K562 treated with DMSO at 1 percent for 12 hours (cell line): ENCODE data around the gene SLC30A7. TPM values are rescaled to one million over a fixed set of nuclear protein-coding genes. Genes with fewer than 3 reads are reported as not detected.

ENCODE experiments used
- total RNA-seq: library from RNA; unstranded; fragments of 300-600 nt; gene quantifications from 2 replicates; pipeline ENCODE4 v1.2.3, GENCODE V29; 2022; ENCODE audit not compliant: insufficient read depth

SLC30A7 gene, protein sequence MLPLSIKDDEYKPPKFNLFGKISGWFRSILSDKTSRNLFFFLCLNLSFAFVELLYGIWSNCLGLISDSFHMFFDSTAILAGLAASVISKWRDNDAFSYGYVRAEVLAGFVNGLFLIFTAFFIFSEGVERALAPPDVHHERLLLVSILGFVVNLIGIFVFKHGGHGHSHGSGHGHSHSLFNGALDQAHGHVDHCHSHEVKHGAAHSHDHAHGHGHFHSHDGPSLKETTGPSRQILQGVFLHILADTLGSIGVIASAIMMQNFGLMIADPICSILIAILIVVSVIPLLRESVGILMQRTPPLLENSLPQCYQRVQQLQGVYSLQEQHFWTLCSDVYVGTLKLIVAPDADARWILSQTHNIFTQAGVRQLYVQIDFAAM
- 0.98 and 5.0 TPM in 2 replicates for total RNA-seq

GRCh38 chr1:100895540-100896480 is at the start of gene SLC30A7:
TSS of gene SLC30A7 (plus strand) at chr1:100896090. CDS start at chr1:100896263, 173 bp downstream.

DNA sequence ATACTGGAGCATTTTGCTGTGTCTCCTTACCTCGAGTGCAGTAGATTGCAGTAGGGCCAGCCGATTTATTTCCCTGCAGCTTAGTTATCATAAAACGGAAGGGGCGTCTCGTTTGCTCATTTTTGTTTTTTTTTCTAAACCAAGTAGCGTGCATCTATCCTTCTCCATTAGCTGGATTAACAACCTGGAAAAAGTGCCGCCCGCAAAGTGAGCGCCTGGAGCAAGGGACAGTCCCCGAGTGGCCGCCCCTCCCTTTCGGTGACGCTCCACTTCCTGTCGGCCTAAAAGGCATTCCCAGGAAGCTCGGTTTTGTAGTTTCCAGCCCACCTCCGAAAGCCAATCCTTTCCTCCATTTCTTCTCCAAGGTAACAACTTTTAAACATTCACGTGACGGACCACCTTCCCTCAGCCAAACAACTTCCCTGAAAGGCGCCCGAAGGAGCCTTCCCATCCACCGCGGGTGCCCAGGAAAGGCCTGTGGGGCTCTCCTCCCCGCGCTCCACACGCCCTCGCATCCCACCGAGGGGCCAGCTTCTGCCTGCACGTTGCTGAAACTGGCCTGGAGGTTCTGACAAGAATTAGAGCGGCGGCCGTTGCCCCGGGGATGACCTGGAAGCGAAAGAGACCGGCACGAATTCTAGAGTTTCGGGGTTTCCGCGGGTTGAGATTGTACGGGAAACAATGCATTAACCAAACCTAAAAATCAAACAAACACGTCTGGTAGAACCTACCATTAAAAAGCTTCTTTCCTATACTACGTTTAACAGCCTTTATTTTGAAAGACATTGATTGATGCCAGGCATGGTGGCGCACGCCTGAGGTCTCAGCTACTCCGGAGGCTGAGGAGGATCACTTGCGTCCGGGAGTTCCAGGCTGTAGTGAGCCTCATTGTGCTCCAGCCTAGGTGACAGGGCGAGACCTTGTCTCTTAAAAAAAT is 1.0 kb upstream of the SLC30A7 start, which contains the start of gene EXTL2:
Gene EXTL2, minus strand, starts transcription at position 240 of the 937 bp plus-strand sequence. CDS start 6,085 bp downstream, outside the sequence.

DNA sequence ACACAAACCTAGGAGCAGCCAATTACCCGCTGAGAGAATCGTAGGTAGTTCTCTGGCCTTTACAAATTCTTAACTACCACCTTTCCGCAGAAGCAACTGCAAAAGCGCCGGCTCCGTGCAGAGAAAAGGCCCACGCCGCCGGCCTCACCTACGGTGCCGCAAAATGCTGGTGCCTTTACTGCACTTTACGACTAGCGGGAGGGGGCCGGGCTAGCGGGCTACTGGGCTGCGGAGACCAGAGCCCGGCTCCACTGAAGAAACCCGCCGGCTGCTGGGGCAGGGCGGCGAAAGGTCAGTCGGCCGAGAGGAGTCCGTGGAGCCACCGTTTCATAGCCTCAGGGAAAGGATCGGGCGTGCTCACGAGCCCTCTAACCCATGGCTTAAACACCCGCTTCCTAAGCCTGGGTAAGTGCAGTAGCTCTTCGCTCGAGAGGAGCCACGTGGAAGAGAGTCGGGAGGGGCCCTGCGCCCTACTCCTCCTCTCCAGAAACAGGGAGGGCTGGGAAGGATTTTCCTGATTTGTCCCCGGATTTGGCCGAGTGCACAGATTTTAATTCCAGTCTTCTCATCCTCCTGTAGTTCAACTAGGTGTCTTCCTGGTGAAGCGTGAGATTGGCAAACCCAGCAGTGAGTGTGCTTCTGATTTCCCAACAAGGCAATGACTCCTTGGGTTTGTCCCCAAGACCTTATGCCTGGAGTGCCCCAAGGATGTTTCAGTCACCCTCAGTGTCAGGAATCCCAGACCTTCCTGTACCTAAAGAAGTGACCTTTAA is 130.0 kb downstream of the SLC30A7 start, which contains the start of gene DPH5:
Gene DPH5, minus strand, starts transcription at position 128 of the 773 bp plus-strand sequence. CDS start 341 bp downstream, outside the sequence.

Other genes with a start within 250 kb of the SLC30A7 start
- not detected in 2 replicates for gene VCAM1, start 176.3 kb upstream of the SLC30A7 start, total RNA-seq
- gene EXTL2, start 1.2 kb upstream of the SLC30A7 start, total RNA-seq: 7.6 and 28.7 TPM in 2 replicates
- gene DPH5, start 129.7 kb downstream of the SLC30A7 start, total RNA-seq: 48.3 and 56.9 TPM in 2 replicates